VCaP (cell line): ENCODE measurements around the gene ADGRV1.

Experiments used
- H3K27ac ChIP-seq: fragments of 450-650 bp; 2 replicates; pipeline ENCODE4 v1.5.1; 2017
- CTCF ChIP-seq: fragments of 450-650 bp; conservative IDR thresholded peaks from 2 replicates; pipeline ENCODE4 v1.5.1; 2017; ENCODE audit warnings: mild to moderate bottlenecking, moderate library complexity

ADGRV1 gene

GRCh38 chr5:90529939-90530677, 28.5 kb upstream of the ADGRV1 start:
- H3K27ac ChIP-seq, result peak overlapping the region; percentile 75
- TF ChIP-seq CTCF, result peak; percentile 73

- H3K27ac ChIP-seq, result no peak overlapping the region; the same call in 1 of the 2 replicates
- no peak for TF ChIP-seq CTCF
These were observed 27.7 kb upstream of the ADGRV1 start for GRCh38 chr5:90530736-90531487.

GRCh38 chr5:90533794-90534193, 24.8 kb upstream of the ADGRV1 start:
- H3K27ac ChIP-seq, result no peak overlapping the region
- TF ChIP-seq CTCF, result no peak

DNA sequence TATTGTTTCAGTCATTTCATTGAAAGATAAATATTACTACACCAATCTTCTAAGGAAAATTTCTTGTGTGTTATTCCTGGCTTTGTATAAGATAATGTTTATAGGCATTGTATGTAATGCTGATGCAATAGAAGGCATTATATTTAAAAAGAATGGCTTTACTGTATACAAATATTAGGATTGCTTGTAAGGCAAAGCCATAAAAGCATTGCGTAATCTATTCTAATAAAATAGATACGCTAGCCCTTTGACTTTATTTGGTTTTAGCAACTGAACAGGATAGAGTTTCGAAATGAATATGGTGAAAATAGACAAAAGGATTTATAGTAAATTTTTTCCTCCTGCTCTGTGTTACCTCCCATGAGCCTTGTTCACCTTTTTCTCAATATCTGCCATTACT, 23.7 kb upstream of the ADGRV1 start:
- no peak overlapping the region for H3K27ac ChIP-seq
- no peak for TF ChIP-seq CTCF

DNA sequence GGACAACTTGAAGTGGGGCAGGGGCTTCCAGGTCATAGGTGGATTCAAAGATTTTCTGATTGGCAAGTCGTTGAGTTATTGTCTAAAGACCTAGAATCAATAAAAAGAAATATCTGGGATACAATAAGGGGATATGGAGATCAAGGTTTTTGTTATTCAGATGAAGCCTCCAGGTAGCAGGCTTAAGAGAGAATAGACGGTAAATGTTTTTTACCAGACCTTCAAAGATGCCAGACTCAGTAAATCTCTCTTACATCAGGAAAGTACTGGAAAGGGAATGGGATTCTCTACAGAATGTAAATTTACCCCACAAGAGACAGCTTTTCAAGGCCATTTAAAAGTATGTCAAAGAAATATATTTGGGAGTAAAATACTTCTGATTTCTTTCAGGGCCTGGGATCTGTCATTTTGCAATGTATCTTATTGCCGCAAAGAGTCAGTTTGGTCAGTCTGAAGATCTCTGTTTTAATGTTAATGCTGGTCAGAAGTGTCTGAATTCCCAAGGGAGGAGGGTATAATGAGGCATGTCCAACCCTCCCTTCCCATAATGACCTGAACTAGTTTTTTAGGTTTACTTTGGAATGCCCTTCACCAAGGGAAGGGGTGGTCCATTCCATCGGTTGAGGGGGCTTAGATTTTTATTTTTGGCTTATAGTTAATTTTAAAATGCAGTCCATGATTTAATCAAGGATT, 15.6 kb upstream of the ADGRV1 start:
- TF ChIP-seq CTCF, result no peak
- no peak overlapping the region for H3K27ac ChIP-seq

DNA sequence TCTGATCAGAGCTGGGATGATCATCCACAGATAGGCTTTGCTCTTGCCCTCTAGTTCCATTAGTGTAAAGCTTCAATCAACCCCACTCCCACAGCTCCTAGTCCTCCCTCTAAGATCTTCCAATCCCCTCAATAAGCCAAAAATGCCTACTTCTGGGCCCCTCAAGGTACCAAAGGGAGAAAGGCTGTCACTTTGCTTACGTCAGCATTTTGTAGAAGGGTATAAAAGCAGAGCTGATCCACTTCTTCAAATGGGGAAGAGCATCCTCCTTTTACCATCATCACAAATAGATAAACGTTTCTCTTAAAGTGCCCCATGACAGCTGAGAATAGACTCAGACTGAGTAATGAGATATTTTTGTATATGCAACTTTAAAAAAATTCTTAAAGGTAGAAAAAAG, 13.1 kb upstream of the ADGRV1 start:
- no peak for TF ChIP-seq CTCF
- H3K27ac ChIP-seq, result no peak overlapping the region

- H3K27ac ChIP-seq, result no peak overlapping the region
- no peak for TF ChIP-seq CTCF
These were observed 12.3 kb upstream of the ADGRV1 start for GRCh38 chr5:90546216-90546837.
